ENCODE data around the gene XKR8.

GRCh38 chr1:27958513-27958912 lies 1.3 kb upstream of the XKR8 start:
- TF ChIP-seq POLR2A (IDR thresholded peaks at IDR 0.05) (no peak), CTCF (IDR thresholded peaks at IDR 0.05) (no peak), EP300 (IDR thresholded peaks at IDR 0.05) (no peak), POLR2AphosphoS5 (IDR thresholded peaks at IDR 0.05) (no peak)
